Vagina (tissue), 2 donors: ENCODE data around the gene KDM4C.

Experiments
- POLR2AphosphoS5 ChIP-seq, 2 donors: sonication (generic); formaldehyde crosslinking; IDR thresholded peaks; one replicate each; pipeline ENCODE4 v1.9.0; 2017; ENCODE audit warnings: antibody characterized with exemption in 2 of 2, mild to moderate bottlenecking in 2 of 2, low read depth in 1 of 2; ENCODE audit not compliant: insufficient read depth in 1 of 2
- TF ChIP-seq, protein P1 (sequence below), 3 experiments: fragments of 450-650 bp in 2 of 3; fragments of 200-600 bp in 1 of 3; sonication (generic) in 1 of 3; IDR thresholded peaks; one replicate each; pipeline ENCODE4 v1.5.1; 2017 to 2019; ENCODE audit warnings: antibody characterized with exemption in 3 of 3, mild to moderate bottlenecking in 2 of 3, moderate library complexity in 2 of 3

- TF ChIP-seq POLR2AphosphoS5 (IDR thresholded peaks at IDR 0.05; ENCODE audit: insufficient read depth in 1 of 2, low read depth in 1 of 2), result no peak
- TF ChIP-seq, protein P1, sequence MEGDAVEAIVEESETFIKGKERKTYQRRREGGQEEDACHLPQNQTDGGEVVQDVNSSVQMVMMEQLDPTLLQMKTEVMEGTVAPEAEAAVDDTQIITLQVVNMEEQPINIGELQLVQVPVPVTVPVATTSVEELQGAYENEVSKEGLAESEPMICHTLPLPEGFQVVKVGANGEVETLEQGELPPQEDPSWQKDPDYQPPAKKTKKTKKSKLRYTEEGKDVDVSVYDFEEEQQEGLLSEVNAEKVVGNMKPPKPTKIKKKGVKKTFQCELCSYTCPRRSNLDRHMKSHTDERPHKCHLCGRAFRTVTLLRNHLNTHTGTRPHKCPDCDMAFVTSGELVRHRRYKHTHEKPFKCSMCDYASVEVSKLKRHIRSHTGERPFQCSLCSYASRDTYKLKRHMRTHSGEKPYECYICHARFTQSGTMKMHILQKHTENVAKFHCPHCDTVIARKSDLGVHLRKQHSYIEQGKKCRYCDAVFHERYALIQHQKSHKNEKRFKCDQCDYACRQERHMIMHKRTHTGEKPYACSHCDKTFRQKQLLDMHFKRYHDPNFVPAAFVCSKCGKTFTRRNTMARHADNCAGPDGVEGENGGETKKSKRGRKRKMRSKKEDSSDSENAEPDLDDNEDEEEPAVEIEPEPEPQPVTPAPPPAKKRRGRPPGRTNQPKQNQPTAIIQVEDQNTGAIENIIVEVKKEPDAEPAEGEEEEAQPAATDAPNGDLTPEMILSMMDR (IDR thresholded peaks at IDR 0.05), result no peak
Observed at GRCh38 chr9:6782981-6783380, 25.2 kb downstream of the KDM4C start.
